GM23338 (cell line): Measurements from ENCODE around the gene PALLD. TPM values are rescaled to one million over a fixed set of nuclear protein-coding genes. Genes with fewer than 3 reads are reported as not detected.

Experiments used
- ATAC-seq: fragments of 200-7000 bp; cut with Tn5 transposase; 3 replicates; pipeline ENCODE4 v1.9.1; 2020
- DNase-seq: peaks from one replicate; pipeline ENCODE4 v3.0.0-alpha.2; 2015; ENCODE audit warnings: low spot score
- H2AFZ ChIP-seq: fragments of 200-600 bp; sonication (generic); 2 replicates; pipeline ENCODE4 v1.8.0; 2016; ENCODE audit warnings: antibody characterized with exemption, mild to moderate bottlenecking, moderate library complexity
- H3F3A ChIP-seq: fragments of 200-600 bp; sonication (generic); replicated peaks from 2 replicates; pipeline ENCODE4 v1.8.0; 2017; ENCODE audit warnings: antibody characterized with exemption, mixed run types, low read depth
- H3K27ac ChIP-seq: fragments of 200-600 bp; sonication (generic); 2 replicates; pipeline ENCODE4 v1.6.1; 2016; ENCODE audit warnings: low read depth
- H3K27me3 ChIP-seq: fragments of 200-600 bp; sonication (generic); 2 replicates; pipeline ENCODE4 v1.8.0; 2016; ENCODE audit warnings: mild to moderate bottlenecking, mixed run types, moderate library complexity; ENCODE audit not compliant: insufficient read depth
- H3K36me3 ChIP-seq: fragments of 200-600 bp; sonication (generic); 2 replicates; pipeline ENCODE4 v1.8.0; 2016; ENCODE audit warnings: mild to moderate bottlenecking; ENCODE audit not compliant: insufficient read depth
- H3K4me1 ChIP-seq: fragments of 200-600 bp; sonication (generic); 2 replicates; pipeline ENCODE4 v1.8.0; 2016; ENCODE audit warnings: mild to moderate bottlenecking, moderate library complexity; ENCODE audit not compliant: insufficient read depth
- H3K4me2 ChIP-seq: fragments of 200-600 bp; sonication (generic); 2 replicates; pipeline ENCODE4 v1.7.1; 2017; ENCODE audit warnings: mixed run types
- H3K4me3 ChIP-seq: fragments of 200-600 bp; sonication (generic); 2 replicates; pipeline ENCODE4 v1.6.1; 2016; ENCODE audit warnings: mixed run types
- H3K79me2 ChIP-seq: fragments of 200-600 bp; sonication (generic); replicated peaks from 2 replicates; pipeline ENCODE4 v1.8.0; 2017; ENCODE audit warnings: mild to moderate bottlenecking; ENCODE audit not compliant: insufficient read depth
- H3K9me2 ChIP-seq: fragments of 200-600 bp; sonication (generic); 2 replicates; pipeline ENCODE4 v1.8.0; 2017; ENCODE audit not compliant: insufficient read depth
- H4K20me1 ChIP-seq: fragments of 200-600 bp; sonication (generic); replicated peaks from 2 replicates; pipeline ENCODE4 v1.8.0; 2017; ENCODE audit warnings: mild to moderate bottlenecking; ENCODE audit not compliant: insufficient read depth
- H3K27ac Mint-ChIP-seq: 2 replicates; pipeline ENCODE4 v1.8.0; 2020; ENCODE audit warnings: inconsistent platforms, mild to moderate bottlenecking, moderate library complexity, mixed read lengths
- H3K27me3 Mint-ChIP-seq: 3 replicates; pipeline ENCODE4 v1.8.0; 2022; ENCODE audit warnings: low read depth, mild to moderate bottlenecking, moderate library complexity, mixed read lengths, inconsistent platforms; ENCODE audit not compliant: insufficient read depth, poor library complexity
- H3K36me3 Mint-ChIP-seq: 3 replicates; pipeline ENCODE4 v1.8.0; 2021; ENCODE audit warnings: low read depth, mild to moderate bottlenecking, inconsistent platforms, moderate library complexity, mixed read lengths
- H3K4me1 Mint-ChIP-seq: 3 replicates; pipeline ENCODE4 v1.8.0; 2020; ENCODE audit warnings: mild to moderate bottlenecking, inconsistent platforms, mixed read lengths
- H3K4me3 Mint-ChIP-seq: 3 replicates; pipeline ENCODE4 v1.8.0; 2021; ENCODE audit warnings: moderate library complexity, mild to moderate bottlenecking, inconsistent platforms, mixed read lengths
- H3K9me3 Mint-ChIP-seq: 3 replicates; pipeline ENCODE4 v1.8.0; 2020; ENCODE audit warnings: moderate library complexity, mild to moderate bottlenecking, inconsistent platforms, mixed read lengths
- CTCF ChIP-seq, 2 experiments: fragments of 200-600 bp in 1 of 2; sonication (generic) in 1 of 2; conservative IDR thresholded peaks; 2 replicates each; pipeline versions ENCODE4 v1.5.1 to v1.6.1; 2016 to 2017; ENCODE audit warnings: antibody characterized with exemption in 2 of 2, low read depth in 2 of 2, mild to moderate bottlenecking in 2 of 2, moderate library complexity in 1 of 2
- ETS1 ChIP-seq: IDR thresholded peaks from 2 replicates; pipeline ENCODE4 v1.6.1; 2016; ENCODE audit warnings: antibody characterized with exemption
- EZH2 ChIP-seq: fragments of 200-600 bp; sonication (generic); IDR thresholded peaks from one replicate; pipeline ENCODE4 v1.8.0; 2017; ENCODE audit warnings: antibody characterized with exemption, mild to moderate bottlenecking, low read depth; ENCODE audit not compliant: unreplicated experiment
- EZH2phosphoT487 ChIP-seq: fragments of 200-600 bp; sonication (generic); IDR thresholded peaks from one replicate; pipeline ENCODE4 v1.8.1; 2018; ENCODE audit warnings: antibody characterized with exemption; ENCODE audit not compliant: unreplicated experiment
- JUNB ChIP-seq: IDR thresholded peaks from one replicate; pipeline ENCODE4 v1.6.1; 2016; ENCODE audit warnings: antibody characterized with exemption; ENCODE audit not compliant: unreplicated experiment
- NANOG ChIP-seq: IDR thresholded peaks from 2 replicates; pipeline ENCODE4 v1.6.1; 2016; ENCODE audit warnings: antibody characterized with exemption, borderline replicate concordance
- POLR2AphosphoS5 ChIP-seq: IDR thresholded peaks from 2 replicates; pipeline ENCODE4 v1.6.1; 2016; ENCODE audit warnings: antibody characterized with exemption, low read depth
- REST ChIP-seq: IDR thresholded peaks from one replicate; pipeline ENCODE4 v1.6.1; 2018; ENCODE audit warnings: antibody characterized with exemption; ENCODE audit not compliant: unreplicated experiment
- STAT1 ChIP-seq: IDR thresholded peaks from one replicate; pipeline ENCODE4 v1.6.1; 2016; ENCODE audit warnings: antibody characterized with exemption; ENCODE audit not compliant: unreplicated experiment
- ZNF114 ChIP-seq: fragments of 250-450 bp; sonication (Bioruptor Pico); IDR thresholded peaks from 2 replicates; pipeline ENCODE4 v1.5.0; 2020; ENCODE audit warnings: mild to moderate bottlenecking, moderate library complexity
- ZNF331 ChIP-seq: fragments of 250-450 bp; sonication (Bioruptor Pico); IDR thresholded peaks from 2 replicates; pipeline ENCODE4 v1.5.0; 2020; ENCODE audit warnings: low read depth, mild to moderate bottlenecking, moderate library complexity
- ZNF462 ChIP-seq: fragments of 250-450 bp; sonication (Bioruptor Pico); IDR thresholded peaks from 2 replicates; pipeline ENCODE4 v1.5.0; 2020; ENCODE audit warnings: mild to moderate bottlenecking, moderate library complexity
- polyA plus RNA-seq: library from polyadenylated mRNA; unstranded; fragments of >200 nt; fragmentation: Nextera tagmentation; extraction: Ambion mirVana; gene quantifications from 2 replicates; pipeline ENCODE4 v1.2.1, GENCODE V29; 2016
- total RNA-seq: library from RNA; depleted of rRNA; stranded (reverse); fragments of >200 nt; shearing (Covaris generic); gene quantifications from 2 replicates; pipeline ENCODE4 v1.2.3, GENCODE V29; 2014

Gene PALLD
- total and polyA plus RNA-seq, 2 experiments from 2014 or later = 13.1 to 30.2 TPM

GRCh38 chr4:168884251-168885124 is 387.6 kb downstream of the PALLD start (continued):
- TF ChIP-seq REST (no peak), ETS1 (no peak), EZH2 (no peak), EZH2phosphoT487 (no peak), ZNF114 (CRISPR knock-in tag) (no peak), CTCF (conservative IDR thresholded peaks at IDR 0.05; ENCODE audit: low read depth in 2 of 2) (no peak), JUNB (no peak), STAT1 (no peak), NANOG (no peak), POLR2AphosphoS5 (no peak), ZNF331 (CRISPR knock-in tag) (no peak)

- H3K36me3 Mint-ChIP-seq = peaks cover 22% of the 10 kb centered on the region; the same call in 2 of the 3 replicates
- H3K36me3 ChIP-seq = no peaks in the 10 kb centered on the region
- H3K4me2 ChIP-seq = no peak overlapping the region
- TF ChIP-seq ZNF462 (CRISPR knock-in tag) (no peak), STAT1 (no peak), ZNF114 (CRISPR knock-in tag) (no peak)
These were observed 388.5 kb downstream of the PALLD start for GRCh38 chr4:168885400-168885799.

More at GRCh38 chr4:168885400-168885799, 388.5 kb downstream of the PALLD start:
- H3K27ac Mint-ChIP-seq = no peak overlapping the region
- no peaks in the 10 kb centered on the region for H3K4me1 ChIP-seq
- no peak overlapping the region for H3K27ac ChIP-seq
- H2AFZ ChIP-seq = no peak overlapping the region
- no peak overlapping the region for H3K4me3 Mint-ChIP-seq
- peaks cover 2% of the 10 kb centered on the region; the same call in 1 of the 3 replicates for H3K4me1 Mint-ChIP-seq
- ATAC-seq = no peak
- H4K20me1 ChIP-seq = no peaks in the 10 kb centered on the region; the same call in 1 of the 2 replicates
- H3K79me2 ChIP-seq = no peaks in the 10 kb centered on the region
- no peak for DNase-seq
- no peaks in the 10 kb centered on the region for H3K27me3 Mint-ChIP-seq
- H3K9me2 ChIP-seq = no peaks in the 10 kb centered on the region
- no peaks in the 10 kb centered on the region for H3K27me3 ChIP-seq
- H3K4me3 ChIP-seq = no peak overlapping the region
- H3F3A ChIP-seq = no peaks in the 10 kb centered on the region
- no peaks in the 10 kb centered on the region for H3K9me3 Mint-ChIP-seq
